Measurements from ENCODE around the gene C7orf57. TPM values are rescaled to one million over a fixed set of nuclear protein-coding genes. Genes with fewer than 3 reads are reported as not detected.

Gene C7orf57
- total RNA-seq, 3 donors from 2014 or later (not counting 1 experiment from before 2014, with no cell fraction given), result 0.85 TPM; not detected in 2

GRCh38 chr7:47990592-47990991 lies 44.8 kb upstream of the C7orf57 start:
- no peaks in the 10 kb centered on the region for H3K36me3 ChIP-seq (ENCODE audit: control insufficient read depth, insufficient read depth, low read length)
- ATAC-seq (no peak), DNase-seq (no peak)
- H3K36me3 Mint-ChIP-seq, result no peaks in the 10 kb centered on the region
- H3K9me3 Mint-ChIP-seq, result peaks cover 6 to 8% of the 10 kb centered on the region in 2 donors
- peaks cover 16 to 27% of the 10 kb centered on the region in 2 donors for H3K4me1 Mint-ChIP-seq
- peaks cover 13% of the 10 kb centered on the region for H3K4me1 ChIP-seq (ENCODE audit: control insufficient read depth, insufficient read depth, low read length)
- H3K27me3 Mint-ChIP-seq (ENCODE audit: low read depth in 2 of 2), result no peaks in the 10 kb centered on the region
- H3K4me3 Mint-ChIP-seq, result peak overlapping the region; percentile 11
- no peak overlapping the region for H3K4me3 ChIP-seq (ENCODE audit: low read length)
- H3K27ac ChIP-seq (ENCODE audit: low read length), result no peak overlapping the region
- no peaks in the 10 kb centered on the region for H3K27me3 ChIP-seq (ENCODE audit: control insufficient read depth, insufficient read depth, low read length)
- intact Hi-C loops (cut with micrococcal nuclease), result loop anchor here (2.0 to 5.0 kb wide), 2 partner anchors 44 to 97 kb away; partner anchors contain the start of genes C7orf57 and UPP1
- WGBS (ENCODE audit: insufficient coverage), result 100% methylated on average over 4 of the region's 5 CpGs
- no peak overlapping the region for H3K27ac Mint-ChIP-seq
- no peaks in the 10 kb centered on the region for H3K9me3 ChIP-seq (ENCODE audit: control insufficient read depth, insufficient read depth, low read length)
- no peak for TF ChIP-seq CTCF (IDR thresholded peaks at IDR 0.05)

GRCh38 chr7:47991270-47991669 lies 44.1 kb upstream of the C7orf57 start:
- Histone ChIP-seq H3K27ac (ENCODE audit: low read length) (peak overlapping the region; percentile 72), H3K4me3 (ENCODE audit: low read length) (no peak overlapping the region), H3K9me3 (ENCODE audit: control insufficient read depth, insufficient read depth, low read length) (no peaks in the 10 kb centered on the region), H3K36me3 (ENCODE audit: control insufficient read depth, insufficient read depth, low read length) (no peaks in the 10 kb centered on the region), H3K27me3 (ENCODE audit: control insufficient read depth, insufficient read depth, low read length) (no peaks in the 10 kb centered on the region), H3K4me1 (ENCODE audit: control insufficient read depth, insufficient read depth, low read length) (peaks cover 13% of the 10 kb centered on the region)
- Mint-ChIP-seq H3K4me3 (peak overlapping the region; percentile 98), H3K27ac (peak overlapping the region; percentile 95 to 97), H3K27me3 (ENCODE audit: low read depth in 2 of 2) (no peaks in the 10 kb centered on the region), H3K36me3 (no peaks in the 10 kb centered on the region), H3K4me1 (peaks cover 16 to 27% of the 10 kb centered on the region in 2 donors), H3K9me3 (peaks cover 6 to 8% of the 10 kb centered on the region in 2 donors)
- intact Hi-C loops (cut with micrococcal nuclease), result loop anchor here (1.0 to 5.0 kb wide), 3 partner anchors 44 to 119 kb away; partner anchors contain the start of genes C7orf57 and UPP1
- ATAC-seq, result no peak
- WGBS (ENCODE audit: insufficient coverage), result 100% methylated on average over 1 of the region's 1 CpG
- DNase-seq, result no peak
- TF ChIP-seq CTCF (IDR thresholded peaks at IDR 0.05), result no peak

GRCh38 chr7:47991741-47992311 lies 43.5 kb upstream of the C7orf57 start:
- peak; percentile 98 to 99 (median 99) for ATAC-seq
- intact Hi-C loops (cut with micrococcal nuclease), result loop anchor here (1.0 to 5.0 kb wide), 3 partner anchors 43 to 118 kb away; partner anchors contain the start of genes C7orf57 and UPP1
- no peaks in the 10 kb centered on the region for H3K36me3 Mint-ChIP-seq
- Histone ChIP-seq H3K36me3 (ENCODE audit: control insufficient read depth, insufficient read depth, low read length) (no peaks in the 10 kb centered on the region), H3K4me1 (ENCODE audit: control insufficient read depth, insufficient read depth, low read length) (peaks cover 13% of the 10 kb centered on the region), H3K9me3 (ENCODE audit: control insufficient read depth, insufficient read depth, low read length) (no peaks in the 10 kb centered on the region), H3K27me3 (ENCODE audit: control insufficient read depth, insufficient read depth, low read length) (no peaks in the 10 kb centered on the region), H3K27ac (ENCODE audit: low read length) (peak overlapping the region; percentile 72), H3K4me3 (ENCODE audit: low read length) (peak overlapping the region; percentile 54)
- peak overlapping the region; percentile 95 to 97 for H3K27ac Mint-ChIP-seq
- peaks cover 6 to 8% of the 10 kb centered on the region in 2 donors for H3K9me3 Mint-ChIP-seq
- TF ChIP-seq CTCF (IDR thresholded peaks at IDR 0.05), result peak; percentile 69
- no peaks in the 10 kb centered on the region for H3K27me3 Mint-ChIP-seq (ENCODE audit: low read depth in 2 of 2)
- H3K4me3 Mint-ChIP-seq, result peak overlapping the region; percentile 98
- peak; percentile 77 to 89 for DNase-seq
- peaks cover 16 to 27% of the 10 kb centered on the region in 2 donors for H3K4me1 Mint-ChIP-seq
- WGBS (ENCODE audit: insufficient coverage), result 0% methylated on average over 25 of the region's 26 CpGs
